NB4 (cell line): ENCODE measurements around the gene MBLAC1.

Experiments used
- CTCF ChIP-seq: IDR thresholded peaks from one replicate; pipeline ENCODE4 v1.5.1; 2012; ENCODE audit warnings: low read depth, low read length
- POLR2A ChIP-seq: IDR thresholded peaks from 2 replicates; pipeline ENCODE4 v1.6.1; 2011; ENCODE audit warnings: mild to moderate bottlenecking; ENCODE audit not compliant: insufficient read length; ENCODE audit errors: extremely low read depth

- TF ChIP-seq POLR2A (no peak), CTCF (no peak)
These were observed 6.6 kb upstream of the MBLAC1 start for GRCh38 chr7:100119970-100120732.
